ENCODE data around the gene TMEM51.

Gene TMEM51, protein sequence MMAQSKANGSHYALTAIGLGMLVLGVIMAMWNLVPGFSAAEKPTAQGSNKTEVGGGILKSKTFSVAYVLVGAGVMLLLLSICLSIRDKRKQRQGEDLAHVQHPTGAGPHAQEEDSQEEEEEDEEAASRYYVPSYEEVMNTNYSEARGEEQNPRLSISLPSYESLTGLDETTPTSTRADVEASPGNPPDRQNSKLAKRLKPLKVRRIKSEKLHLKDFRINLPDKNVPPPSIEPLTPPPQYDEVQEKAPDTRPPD

DNA sequence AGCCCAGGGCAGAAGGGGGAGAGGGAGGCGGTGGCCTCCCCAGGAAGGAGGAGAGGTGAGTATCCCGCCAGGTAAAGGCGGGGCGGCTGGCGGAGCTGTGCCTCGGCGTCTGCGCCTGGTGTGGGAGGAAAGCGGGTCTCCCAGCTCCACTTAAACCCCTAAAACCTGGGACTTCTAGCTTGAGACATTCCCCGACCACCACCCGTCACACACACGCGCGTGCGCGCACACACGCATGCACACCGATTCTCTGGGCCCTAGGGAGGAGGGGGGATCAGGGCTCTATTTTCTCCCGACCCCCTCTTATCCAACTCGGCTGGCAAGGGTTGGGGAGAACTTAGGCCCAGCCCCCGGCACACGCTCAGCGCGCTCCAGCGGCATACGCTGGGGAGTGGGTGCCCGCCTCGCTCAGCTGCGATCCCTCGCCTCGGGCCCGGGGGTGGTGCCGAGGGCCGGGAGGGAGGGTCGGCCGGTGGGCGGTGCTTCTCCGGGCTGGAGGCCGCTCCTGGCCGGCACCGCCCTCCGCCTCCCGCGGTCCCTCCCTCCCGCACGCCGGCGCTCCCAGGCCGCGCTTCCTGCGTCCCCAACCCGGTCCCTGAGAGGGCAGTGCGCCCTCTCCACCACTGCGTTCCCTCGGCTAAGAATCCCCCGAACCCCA, at the start of gene TMEM51:
TMEM51 (plus strand) TSS at position 564 of the 658 bp plus-strand sequence. CDS start 61,341 bp downstream, outside the sequence.
- no peak for DNase-seq

DNA sequence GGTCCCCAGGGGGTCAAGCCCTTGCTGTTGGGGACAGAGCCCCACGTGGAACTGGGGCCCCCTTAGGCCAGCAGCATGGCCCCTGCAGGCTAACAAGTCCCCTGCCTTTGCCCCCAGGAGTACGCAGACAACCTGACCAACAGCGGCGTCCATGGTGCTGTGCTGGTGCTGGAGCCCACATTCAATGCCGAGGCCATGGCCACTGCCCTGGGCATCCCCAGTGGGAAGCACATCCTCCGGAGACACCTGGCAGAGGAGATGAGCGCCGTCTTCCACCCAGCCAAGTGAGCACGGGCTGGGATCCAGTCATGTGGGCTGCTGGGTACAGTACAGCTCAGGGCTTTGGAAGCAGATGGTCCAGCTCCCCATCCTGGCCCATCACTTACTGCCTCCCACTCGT, 49.6 kb upstream of the TMEM51 start:
- DNase-seq: no peak

DNA sequence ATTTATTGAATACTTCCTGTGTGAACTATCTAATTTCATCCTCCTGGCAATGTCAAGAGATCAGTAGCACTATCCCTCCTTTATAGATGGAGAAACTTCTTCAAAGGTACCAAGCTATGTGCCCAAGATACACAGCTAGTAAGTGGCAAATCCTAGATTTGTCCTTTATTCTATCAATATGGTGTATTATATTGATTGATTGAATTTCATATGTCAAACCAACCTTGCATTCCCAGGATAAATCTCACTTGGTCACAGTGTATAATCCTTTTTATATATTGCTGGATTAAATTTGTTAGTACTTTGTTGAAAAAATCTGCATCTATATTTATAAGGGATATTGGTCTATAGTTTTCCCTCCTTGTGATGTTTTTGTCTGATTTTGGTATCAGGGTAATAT, 48.8 kb upstream of the TMEM51 start:
- DNase-seq: no peak

DNA sequence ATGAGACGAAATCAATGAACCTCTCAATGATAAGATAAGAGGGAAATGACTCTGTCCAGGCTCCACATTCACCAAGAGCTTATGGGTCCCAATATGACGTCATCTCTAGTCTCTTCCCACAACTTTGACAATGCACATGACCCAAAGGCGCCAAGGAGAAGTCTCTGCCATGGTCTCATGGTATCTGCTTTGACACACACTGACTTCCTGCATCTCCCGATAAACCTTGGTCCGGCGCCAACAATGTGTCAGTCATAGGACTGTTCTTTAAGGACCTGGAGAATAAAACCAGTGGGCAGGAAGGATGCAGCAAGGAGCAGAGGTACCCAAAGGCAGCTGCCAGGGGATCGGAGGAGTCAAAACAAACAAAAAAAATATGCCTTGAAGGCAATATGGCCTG, 46.9 kb upstream of the TMEM51 start:
- DNase-seq: peak; percentile 76

DNA sequence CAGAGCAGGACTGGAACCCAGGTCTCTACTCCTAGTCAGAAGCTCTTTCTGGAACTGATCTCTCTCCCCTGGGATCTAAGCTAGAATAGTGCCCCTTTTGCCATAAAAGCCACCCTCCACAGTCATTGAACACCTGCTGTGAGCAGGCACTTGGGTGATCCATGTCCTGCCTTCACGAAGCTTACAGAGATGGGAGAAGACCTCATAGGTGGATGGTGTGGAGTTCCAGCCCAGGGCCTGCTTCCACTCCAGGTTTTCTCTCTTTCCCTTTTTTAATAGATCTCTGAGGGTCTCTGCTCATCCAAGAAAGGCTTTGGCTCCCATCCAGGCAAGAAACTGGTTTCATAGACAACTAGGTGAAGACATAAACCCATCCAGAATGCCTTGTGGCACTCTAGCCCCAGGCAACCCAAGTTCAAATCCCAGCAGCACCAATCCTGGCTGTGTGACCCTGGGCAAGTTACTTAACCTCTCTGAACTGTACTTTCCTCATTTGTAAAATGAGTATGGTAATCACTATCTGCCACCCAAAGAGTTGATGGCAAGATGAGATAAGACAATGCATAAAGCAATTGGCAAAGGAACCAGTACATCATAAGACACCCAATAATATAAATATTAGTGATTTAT, 46.4 kb upstream of the TMEM51 start:
- DNase-seq: no peak

DNA sequence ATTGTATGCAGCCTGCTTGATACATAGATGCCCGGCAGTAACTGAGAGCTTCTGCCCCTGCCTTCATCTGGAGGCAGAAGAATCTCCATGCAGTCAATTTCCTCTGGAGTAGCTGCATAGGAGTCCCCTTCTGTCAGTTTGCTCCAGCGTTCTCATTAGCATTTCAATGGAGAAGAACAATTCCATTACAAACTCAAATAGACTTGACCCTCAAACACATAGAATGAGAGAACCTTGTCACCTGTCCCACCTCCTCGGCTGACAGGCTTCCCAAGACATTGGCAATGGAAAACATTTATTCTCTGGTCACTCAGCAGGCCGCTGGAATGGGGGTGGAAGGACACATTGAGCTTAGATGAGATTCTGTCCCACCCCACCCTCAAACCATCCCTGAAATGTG, 45.6 kb upstream of the TMEM51 start:
- no peak for DNase-seq

DNA sequence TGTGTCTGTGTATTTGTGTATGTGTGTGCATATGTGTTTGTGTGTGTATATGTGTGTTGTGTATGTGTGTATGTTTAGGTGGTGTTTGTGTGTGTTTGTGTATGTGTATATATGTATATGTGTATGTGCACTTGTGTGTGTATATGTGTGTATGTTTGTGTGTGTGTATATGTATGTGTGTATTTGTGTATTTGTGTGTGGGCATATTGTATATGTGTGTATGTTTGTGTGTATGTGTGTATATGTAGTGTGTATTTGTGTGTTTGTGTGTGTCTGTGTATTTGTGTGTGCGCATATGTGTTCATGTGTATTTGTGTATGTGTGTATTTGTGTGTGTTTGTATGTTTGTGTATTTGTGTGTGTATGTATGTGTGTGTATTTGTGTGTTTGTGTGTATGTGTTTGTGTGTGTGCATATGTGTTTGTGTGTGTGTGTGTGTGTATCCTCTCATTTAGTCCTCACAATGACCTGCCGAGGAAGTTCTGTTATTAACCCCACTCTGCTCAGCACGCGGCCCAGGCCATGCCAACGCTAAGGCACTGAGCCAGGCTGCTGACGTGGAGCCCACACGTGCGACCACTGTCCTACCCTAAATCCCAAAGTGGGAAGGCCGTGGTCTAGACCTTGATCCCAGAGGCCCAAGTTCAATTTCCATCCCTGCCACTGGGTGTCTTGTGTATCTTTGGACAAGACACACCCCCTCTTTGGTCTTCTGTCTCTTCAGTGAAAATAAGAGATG, 43.2 kb upstream of the TMEM51 start:
- no peak for DNase-seq

DNA sequence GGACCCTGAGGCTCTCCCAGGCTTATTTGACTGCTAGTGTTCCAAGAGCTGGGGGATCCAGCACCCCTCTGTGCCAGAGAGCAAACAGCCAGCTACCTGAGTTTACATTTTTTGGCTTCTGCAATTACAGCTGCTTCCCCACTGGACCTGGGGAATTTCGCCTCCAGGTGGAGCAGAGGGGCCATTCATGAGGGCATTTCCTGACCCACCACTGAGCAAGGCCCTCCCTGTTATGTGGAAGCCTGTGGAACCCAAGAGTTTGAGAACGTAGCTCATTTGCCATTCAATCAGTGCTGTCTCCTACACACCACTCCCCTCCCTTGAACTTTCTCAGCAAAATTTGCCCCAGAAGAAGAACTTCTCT, 42.7 kb upstream of the TMEM51 start:
- no peak for DNase-seq

DNA sequence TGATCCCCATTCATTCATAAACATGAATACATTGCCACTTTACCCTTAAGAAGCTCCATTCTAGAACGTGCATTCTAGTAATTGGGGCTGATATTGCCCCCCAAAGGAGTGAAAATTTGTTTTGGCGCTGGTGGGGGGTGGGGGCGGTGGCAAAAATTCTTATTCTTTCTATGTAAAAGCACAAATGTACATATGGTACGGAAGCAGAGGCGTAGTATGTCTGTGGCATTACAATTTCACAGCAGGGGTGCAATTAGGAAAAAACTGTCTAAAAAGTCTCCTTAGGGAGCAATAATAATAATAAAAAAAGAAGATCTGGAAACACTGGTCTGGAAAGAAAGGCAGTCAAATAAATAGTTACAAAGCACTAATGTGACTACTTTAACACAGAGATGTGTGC, 40.4 kb upstream of the TMEM51 start:
- DNase-seq: no peak

DNA sequence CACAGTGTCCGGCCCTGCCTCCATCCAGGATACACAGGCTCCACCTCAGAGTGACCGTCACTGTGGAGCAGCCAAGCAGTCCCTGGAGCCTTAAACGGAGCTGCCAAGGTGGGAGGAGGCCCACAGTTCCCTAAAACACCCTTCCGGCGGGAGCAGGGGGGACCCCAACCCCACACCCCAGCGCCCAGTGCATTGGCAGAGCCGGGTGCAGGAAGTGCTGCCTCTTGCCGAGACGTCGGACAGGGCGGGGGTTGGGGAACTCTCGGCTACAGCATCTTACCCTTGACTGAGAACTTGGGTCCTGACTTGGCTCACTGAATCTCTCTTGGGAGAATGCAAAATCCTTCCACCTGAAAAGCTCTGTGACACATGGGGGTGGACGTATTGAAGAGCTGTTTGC, 38.7 kb upstream of the TMEM51 start:
- no peak for DNase-seq

DNA sequence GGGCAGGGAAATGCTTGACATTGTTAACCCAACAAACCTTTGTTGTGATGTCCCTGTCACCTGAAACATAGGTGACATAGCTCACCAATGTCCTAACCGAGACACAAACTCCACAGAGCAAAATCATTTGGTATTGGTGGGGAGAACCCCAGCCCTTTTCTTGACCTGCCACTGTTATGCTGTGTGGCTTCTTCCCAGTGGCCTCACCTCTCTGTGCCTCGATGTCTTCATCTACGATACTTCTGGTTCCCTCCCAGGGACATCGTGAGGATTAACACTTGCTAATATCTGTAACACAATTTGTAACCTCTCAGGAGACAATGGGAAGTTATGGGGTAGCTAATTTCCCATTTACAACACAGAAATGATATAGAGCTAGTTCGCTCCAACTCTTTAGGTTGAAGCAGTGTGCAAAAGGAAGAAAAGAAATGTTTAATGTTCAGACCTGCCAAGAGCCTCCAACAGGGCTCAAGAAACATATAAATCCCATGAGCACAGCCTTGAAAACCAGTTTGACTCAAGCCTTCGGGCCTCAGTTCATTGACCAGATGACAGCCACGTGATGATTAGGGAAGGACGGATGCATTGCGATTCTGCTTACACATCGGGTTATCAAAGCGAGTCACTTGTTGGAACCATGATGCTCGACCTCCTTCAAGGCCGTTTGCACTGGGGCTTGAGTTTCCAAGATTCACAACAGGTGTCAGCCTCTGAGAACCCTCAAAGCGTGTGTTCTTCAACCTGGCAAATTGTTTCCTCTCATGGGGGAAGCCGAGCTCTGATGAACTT, 37.8 kb upstream of the TMEM51 start:
- no peak for DNase-seq

DNA sequence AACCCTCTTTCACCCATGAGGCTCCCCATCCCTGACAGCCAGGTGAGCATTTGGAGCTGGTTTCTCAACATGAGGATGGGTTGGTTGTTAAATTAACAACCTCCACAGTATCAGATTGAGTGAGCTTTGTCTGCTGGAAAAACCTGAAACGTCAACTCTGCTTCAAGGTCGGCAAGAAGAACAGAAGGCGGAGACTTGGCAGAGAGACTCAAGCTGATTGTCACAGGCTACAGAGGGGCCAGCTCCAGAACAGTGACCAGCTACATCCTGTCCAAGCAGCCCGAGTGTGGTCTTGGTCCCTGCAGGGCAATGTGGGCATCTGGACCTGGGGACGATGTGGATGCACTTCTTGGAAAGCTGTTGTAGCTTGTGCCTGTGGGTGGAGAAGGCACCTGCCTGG, 36.6 kb upstream of the TMEM51 start:
- DNase-seq: no peak

DNA sequence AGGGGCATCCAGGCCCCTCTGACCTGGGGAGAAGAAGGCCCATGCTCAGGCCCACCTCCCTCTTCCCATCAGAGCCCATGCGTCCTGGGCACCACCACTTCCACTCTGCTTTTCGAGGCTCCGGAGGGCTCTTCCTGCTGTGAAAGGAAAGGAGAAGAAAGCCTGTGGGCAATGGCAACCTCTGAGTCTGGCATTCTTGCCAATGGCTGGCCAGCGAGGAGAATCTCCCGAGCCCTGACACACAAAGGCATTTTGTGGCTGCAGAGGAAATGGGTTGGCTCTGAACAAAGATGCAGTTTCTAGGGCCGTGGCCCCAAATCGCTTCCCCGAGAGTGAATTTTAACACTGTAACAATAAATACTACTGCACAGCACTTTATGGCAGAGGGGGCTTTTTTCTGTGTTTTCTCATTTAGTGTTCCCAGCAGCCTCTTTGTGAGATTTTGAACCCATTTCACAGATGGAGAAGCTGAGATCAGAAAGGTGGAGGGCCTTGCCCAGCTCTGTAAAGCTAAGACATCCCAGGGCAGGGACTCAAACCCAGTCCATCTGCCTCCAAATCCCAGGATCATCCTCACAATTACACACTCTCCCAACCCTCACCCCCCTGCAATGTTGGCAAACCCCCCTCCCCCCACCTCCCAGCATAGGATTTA, 35.7 kb upstream of the TMEM51 start:
- no peak for DNase-seq

DNA sequence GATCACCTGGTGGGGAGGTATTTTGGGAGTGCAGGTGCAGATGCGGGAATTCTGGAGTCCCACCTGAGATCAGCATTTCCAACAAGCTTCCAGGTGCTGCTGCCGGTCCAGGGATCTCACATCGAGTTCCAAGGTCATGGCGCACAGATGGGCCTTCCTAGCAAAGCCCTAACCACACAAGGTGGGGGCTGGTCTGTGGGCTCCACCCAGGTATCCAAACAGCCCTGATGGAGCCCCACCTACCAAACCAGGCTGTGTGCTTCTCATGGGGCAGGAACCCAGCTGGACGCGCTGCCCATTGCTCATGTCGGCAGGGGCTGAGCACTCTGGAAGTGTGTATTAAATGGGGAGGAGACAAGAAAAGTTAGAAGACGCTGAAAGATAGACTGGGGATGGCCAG, 35.0 kb upstream of the TMEM51 start:
- DNase-seq: no peak

DNA sequence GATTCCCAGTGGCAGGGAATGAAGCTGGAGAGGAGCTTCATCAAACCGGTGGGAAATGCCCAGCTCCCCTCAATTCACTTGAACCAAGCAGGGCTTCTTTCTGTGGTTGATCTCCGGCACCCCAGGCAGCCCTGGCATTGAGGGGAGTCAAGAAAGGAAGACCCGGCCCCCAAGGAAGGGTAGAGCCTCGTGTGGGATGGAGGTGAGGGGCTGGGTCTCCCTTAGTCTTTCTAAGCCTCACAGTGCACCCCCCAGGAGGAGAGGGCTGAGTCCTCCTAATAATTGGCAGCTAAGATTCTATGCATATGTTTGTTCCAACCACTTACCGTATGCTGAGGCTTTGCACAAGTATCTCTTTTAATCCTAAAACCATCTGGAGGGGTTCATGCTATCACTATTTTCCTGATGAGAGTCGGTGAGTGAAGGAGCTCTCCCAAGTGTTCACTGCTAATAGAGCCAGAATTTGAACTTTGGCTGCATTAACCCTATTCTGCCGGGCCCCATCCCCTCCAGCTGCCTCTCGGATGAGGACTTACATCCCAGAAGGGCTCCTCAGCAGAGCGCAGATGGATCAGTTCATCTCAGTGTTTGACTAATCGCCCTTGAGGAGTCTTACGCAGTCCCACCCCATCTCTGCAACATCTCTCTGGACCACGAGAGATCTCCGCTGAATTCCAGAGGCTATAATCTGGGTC, 33.1 kb upstream of the TMEM51 start:
- no peak for DNase-seq

DNA sequence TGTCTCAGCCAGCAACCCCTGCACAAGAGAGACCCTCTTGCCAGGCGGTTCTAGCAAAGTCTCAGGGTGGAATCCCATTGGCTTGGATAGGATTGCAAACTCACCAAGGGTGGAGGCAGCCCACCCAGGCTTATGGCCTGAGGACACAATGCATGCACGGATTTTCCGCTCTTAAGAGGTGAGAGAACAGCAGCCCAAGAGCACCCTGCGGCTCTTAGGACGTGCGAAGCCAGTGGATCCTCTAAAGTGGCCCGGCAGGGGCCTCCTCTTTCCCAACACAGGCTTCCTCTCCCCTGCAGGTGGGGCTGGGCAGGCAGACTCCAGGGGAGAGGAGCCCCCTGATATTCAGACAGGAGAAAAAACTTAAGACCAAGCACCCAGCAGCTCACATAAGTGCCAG, 31.2 kb upstream of the TMEM51 start:
- DNase-seq: no peak

DNA sequence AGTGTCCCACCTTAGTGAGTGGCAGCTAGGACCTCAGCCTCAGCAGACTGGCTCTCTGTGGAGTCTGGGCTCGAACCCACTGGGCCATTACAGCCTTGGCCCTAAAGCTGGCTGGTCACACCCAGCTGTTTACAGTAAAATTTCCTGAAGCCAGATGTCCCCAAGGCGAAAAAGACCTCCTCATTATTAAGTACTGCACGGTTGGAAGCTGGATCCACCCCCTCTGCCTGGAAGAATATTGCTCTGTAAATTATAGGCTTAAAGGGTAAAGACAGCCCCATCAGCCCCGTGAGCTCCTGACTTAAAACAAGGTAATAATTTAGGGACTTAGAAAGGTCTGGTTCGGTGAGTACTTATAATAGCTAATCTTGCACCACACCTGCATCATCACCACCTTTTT, 30.3 kb upstream of the TMEM51 start:
- DNase-seq: no peak

DNA sequence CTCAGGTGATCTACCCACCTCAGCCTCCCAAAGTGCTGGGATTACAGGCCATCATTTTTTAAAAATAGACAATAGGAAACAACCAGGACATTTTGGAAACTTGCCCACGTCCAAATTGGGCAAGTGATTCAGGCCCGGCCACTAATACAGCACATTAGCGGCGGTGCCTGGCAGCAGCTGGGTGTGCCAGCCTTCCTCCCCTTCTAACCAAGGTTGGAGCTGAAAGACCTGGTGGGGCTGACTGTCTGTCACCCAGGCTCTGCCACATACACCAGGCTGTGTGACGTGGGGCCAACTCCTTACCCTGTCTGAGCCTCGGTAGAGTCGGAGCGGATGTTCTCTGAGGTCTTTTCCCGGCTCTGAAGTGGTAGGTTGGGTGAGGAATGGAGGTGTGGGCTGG, 29.6 kb upstream of the TMEM51 start:
- no peak for DNase-seq

DNA sequence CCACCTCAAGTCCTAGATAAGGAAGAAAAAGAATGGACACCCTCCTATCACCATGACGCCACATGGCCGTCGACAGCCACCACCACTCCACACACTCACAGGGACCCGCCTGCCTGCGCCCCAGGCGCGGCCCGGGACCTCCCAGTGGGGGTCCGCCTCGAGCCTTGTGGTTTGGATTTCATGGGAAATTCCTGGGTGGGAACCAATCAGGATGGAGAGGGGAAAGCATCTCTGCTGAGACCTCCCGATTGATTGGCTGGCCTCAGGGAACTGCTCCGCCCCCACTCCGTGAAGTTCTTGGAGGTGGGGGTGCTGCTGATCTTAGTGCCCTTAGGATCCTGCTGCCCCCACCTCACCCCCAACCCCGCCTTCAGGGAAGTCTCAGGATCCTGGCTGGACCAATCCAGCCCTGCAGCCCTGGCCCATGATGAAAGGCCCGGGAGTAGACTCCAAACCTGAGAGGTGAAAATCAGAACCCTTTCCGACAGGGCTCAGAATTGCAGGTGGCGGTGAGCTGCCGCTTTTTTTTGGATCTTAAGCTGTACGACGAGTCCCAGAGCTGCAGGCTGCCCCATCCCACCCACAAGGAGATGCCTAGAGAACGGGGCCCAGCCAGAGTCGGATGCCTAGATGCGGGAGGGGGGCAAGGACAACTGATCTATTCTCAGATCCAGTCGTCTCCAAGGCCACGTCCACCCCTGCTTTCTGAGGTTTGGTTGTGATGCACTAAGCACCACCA, 29.0 kb upstream of the TMEM51 start:
- DNase-seq: no peak

DNA sequence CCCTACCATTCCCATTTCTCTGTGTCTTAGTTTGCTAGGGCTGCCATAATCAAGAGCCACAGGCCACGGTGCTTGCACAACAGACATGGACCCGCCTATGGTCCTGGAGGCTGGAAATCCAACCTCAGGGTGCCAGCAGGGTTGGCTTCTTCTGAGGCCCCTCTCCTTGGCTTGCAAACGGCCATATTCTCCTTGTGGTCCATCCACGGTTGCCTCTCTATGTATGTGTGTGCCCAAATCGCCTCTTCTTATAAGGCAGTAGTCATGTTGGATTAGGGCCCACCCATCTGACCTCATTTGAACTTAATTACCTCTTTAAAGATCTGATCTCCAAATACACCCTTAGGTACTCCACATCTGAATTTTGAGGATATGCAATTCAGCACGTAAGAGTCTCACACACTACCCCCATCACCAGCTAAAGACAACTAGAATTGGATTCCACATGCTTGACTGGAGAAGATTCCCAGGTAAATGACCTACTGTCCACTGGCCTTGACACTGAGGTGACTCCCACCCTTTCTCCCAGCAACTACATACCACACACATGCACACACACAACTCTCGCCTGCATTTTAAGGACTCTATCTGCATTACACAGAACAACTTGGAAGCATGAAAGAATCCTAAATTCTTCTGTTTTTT, 28.3 kb upstream of the TMEM51 start:
- no peak for DNase-seq

DNA sequence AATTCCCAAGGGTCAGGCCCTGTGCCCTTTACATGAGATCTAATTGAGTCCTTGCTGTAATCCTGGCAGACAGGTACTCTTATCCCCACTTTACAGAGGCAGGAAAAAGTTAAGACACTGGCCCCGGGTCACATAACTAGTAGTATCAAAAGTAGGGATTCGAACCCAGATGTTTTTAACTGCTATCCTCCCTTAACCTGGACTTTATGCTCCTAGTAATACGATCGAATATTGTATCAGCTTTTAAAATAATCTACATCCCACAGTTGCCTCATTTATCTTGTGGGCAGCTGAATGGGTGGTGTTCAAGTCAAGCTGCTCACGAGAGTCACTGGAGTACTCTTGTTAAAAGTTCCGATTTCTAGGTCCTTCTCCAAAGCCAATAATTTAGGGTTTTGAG, 25.5 kb upstream of the TMEM51 start:
- DNase-seq: no peak

Data from hematopoietic multipotent progenitor cell treated with erythropoietin and hydrocortisone succinate and interleukin-3 and kit ligand, for 8 days (in vitro differentiated cells).